ENCODE measurements around the gene WDCP.

Gene WDCP

GRCh38 chr2:23988371-23988770 is 58.8 kb downstream of the WDCP start:
- DNase-seq, result no peak

Measured in GDM1 (cell line).